SK-N-SH treated with all-trans-retinoic acid at 6 μM for 48 hours (cell line): ENCODE results near the gene GCSAML.

Experiments used
- BACH2 ChIP-seq: fragments of 250-450 bp; sonication (Bioruptor Pico); IDR thresholded peaks from 2 replicates; pipeline ENCODE4 v1.9.0; 2021; ENCODE audit warnings: mild to moderate bottlenecking, borderline replicate concordance
- CREB5 ChIP-seq: fragments of 250-450 bp; sonication (Bioruptor Pico); IDR thresholded peaks from 2 replicates; pipeline ENCODE4 v1.5.1; 2020; ENCODE audit warnings: low read depth, mild to moderate bottlenecking, moderate library complexity
- CSRNP3 ChIP-seq: fragments of 250-450 bp; sonication (Bioruptor Pico); IDR thresholded peaks from 2 replicates; pipeline ENCODE4 v1.5.1; 2021; ENCODE audit warnings: mild to moderate bottlenecking, moderate library complexity
- GLIS3 ChIP-seq: fragments of 250-450 bp; sonication (Bioruptor Pico); IDR thresholded peaks from 2 replicates; pipeline ENCODE4 v1.5.0; 2020; ENCODE audit warnings: mild to moderate bottlenecking, moderate library complexity
- POU6F1 ChIP-seq: fragments of 250-450 bp; sonication (Bioruptor Pico); IDR thresholded peaks from 2 replicates; pipeline ENCODE4 v1.8.0; 2021; ENCODE audit warnings: low read depth, mild to moderate bottlenecking, moderate library complexity, borderline replicate concordance
- RARB ChIP-seq: fragments of 250-450 bp; sonication (Bioruptor Pico); IDR thresholded peaks from 2 replicates; pipeline ENCODE4 v1.8.0; 2021; ENCODE audit warnings: mild to moderate bottlenecking, moderate library complexity
- TCF4 ChIP-seq: fragments of 250-450 bp; sonication (Bioruptor Pico); IDR thresholded peaks from 2 replicates; pipeline ENCODE4 v1.8.0; 2021; ENCODE audit warnings: mild to moderate bottlenecking, moderate library complexity, borderline replicate concordance
- TOX ChIP-seq: fragments of 250-450 bp; sonication (Bioruptor Pico); IDR thresholded peaks from 2 replicates; pipeline ENCODE4 v1.8.0; 2021; ENCODE audit warnings: mild to moderate bottlenecking, moderate library complexity, borderline replicate concordance
- TSHZ2 ChIP-seq: fragments of 250-450 bp; sonication (Bioruptor Pico); IDR thresholded peaks from 2 replicates; pipeline ENCODE4 v1.5.0; 2020; ENCODE audit warnings: mild to moderate bottlenecking, moderate library complexity
- ZFP3 ChIP-seq: fragments of 250-450 bp; sonication (Bioruptor Pico); IDR thresholded peaks from 2 replicates; pipeline ENCODE4 v1.5.0; 2020; ENCODE audit warnings: mild to moderate bottlenecking, moderate library complexity
- ZFP30 ChIP-seq: fragments of 450-650 bp; formaldehyde crosslinking; IDR thresholded peaks from 2 replicates; pipeline ENCODE4 v1.5.0; 2022; ENCODE audit warnings: mild to moderate bottlenecking, moderate library complexity
- TF ChIP-seq, protein P1 (sequence below): fragments of 250-450 bp; sonication (Bioruptor Pico); IDR thresholded peaks from 2 replicates; pipeline ENCODE4 v1.8.0; 2020; ENCODE audit warnings: mild to moderate bottlenecking, moderate library complexity, borderline replicate concordance

GRCh38 chr1:247517795-247518612, 30.9 kb upstream of the GCSAML start:
- TF ChIP-seq BACH2 (CRISPR knock-in tag) (no peak), RARB (CRISPR knock-in tag) (no peak), CREB5 (CRISPR knock-in tag) (no peak), ZFP3 (no peak), GLIS3 (CRISPR knock-in tag) (no peak), ZFP30 (no peak), POU6F1 (CRISPR knock-in tag) (no peak), CSRNP3 (CRISPR knock-in tag) (no peak), TCF4 (no peak), TOX (CRISPR knock-in tag) (no peak), TSHZ2 (CRISPR knock-in tag) (no peak)
- TF ChIP-seq, protein P1, sequence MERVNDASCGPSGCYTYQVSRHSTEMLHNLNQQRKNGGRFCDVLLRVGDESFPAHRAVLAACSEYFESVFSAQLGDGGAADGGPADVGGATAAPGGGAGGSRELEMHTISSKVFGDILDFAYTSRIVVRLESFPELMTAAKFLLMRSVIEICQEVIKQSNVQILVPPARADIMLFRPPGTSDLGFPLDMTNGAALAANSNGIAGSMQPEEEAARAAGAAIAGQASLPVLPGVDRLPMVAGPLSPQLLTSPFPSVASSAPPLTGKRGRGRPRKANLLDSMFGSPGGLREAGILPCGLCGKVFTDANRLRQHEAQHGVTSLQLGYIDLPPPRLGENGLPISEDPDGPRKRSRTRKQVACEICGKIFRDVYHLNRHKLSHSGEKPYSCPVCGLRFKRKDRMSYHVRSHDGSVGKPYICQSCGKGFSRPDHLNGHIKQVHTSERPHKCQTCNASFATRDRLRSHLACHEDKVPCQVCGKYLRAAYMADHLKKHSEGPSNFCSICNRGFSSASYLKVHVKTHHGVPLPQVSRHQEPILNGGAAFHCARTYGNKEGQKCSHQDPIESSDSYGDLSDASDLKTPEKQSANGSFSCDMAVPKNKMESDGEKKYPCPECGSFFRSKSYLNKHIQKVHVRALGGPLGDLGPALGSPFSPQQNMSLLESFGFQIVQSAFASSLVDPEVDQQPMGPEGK (CRISPR knock-in tag): no peak
